Activated CD8-positive, alpha-beta memory T cell treated with anti-CD3 and anti-CD28 coated beads, Interleukin-2, amount 50 U/mL, for 4 hours (primary cell): ENCODE measurements around the gene OCEL1.

Experiments
- DNase-seq: peaks from one replicate; pipeline ENCODE4 v3.0.0-alpha.2; 2020

The OCEL1 gene

GRCh38 chr19:17211547-17212446, 14.2 kb upstream of the OCEL1 start:
- peak; percentile 15 for DNase-seq

- no peak for DNase-seq
Observed at GRCh38 chr19:17213334-17213733, 12.7 kb upstream of the OCEL1 start.

GRCh38 chr19:17214508-17215126, 11.4 kb upstream of the OCEL1 start:
- peak; percentile 16 for DNase-seq

- peak; percentile 83 for DNase-seq
Observed at GRCh38 chr19:17215127-17215971, 10.7 kb upstream of the OCEL1 start, which contains the start of gene USE1. USE1 (plus strand) TSS chr19:17215357; CDS start chr19:17215406, 49 bp downstream.

- DNase-seq = no peak
Observed at GRCh38 chr19:17216058-17216670, 9.9 kb upstream of the OCEL1 start.

GRCh38 chr19:17219286-17219685, 6.7 kb upstream of the OCEL1 start:
- no peak for DNase-seq

GRCh38 chr19:17220207-17220758, 5.7 kb upstream of the OCEL1 start:
- DNase-seq = peak; percentile 44

GRCh38 chr19:17225053-17225452, 973 bp upstream of the OCEL1 start:
- DNase-seq = no peak

- DNase-seq = no peak
Observed at GRCh38 chr19:17227798-17228367, 1.9 kb downstream of the OCEL1 start.

- no peak for DNase-seq
Observed at GRCh38 chr19:17229890-17230289, 3.9 kb downstream of the OCEL1 start.

GRCh38 chr19:17232258-17232657, 6.2 kb downstream of the OCEL1 start:
- DNase-seq = no peak

- peak; percentile 67 for DNase-seq
Observed at GRCh38 chr19:17234911-17235299, 8.9 kb downstream of the OCEL1 start.

GRCh38 chr19:17235300-17235970, 9.4 kb downstream of the OCEL1 start:
- DNase-seq = peak; percentile 81

- no peak for DNase-seq
Observed at GRCh38 chr19:17235971-17236777, 10.1 kb downstream of the OCEL1 start.

GRCh38 chr19:17236811-17237543, 11.0 kb downstream of the OCEL1 start:
- DNase-seq = no peak

- no peak for DNase-seq
Observed at GRCh38 chr19:17237747-17238706, 12.0 kb downstream of the OCEL1 start.

- DNase-seq = no peak
Observed at GRCh38 chr19:17240062-17240752, 14.2 kb downstream of the OCEL1 start.

GRCh38 chr19:17240826-17241399, 14.9 kb downstream of the OCEL1 start:
- no peak for DNase-seq
